ENCODE measurements around the gene PLRG1.
"Not testable (repeated sequence)": the region's sequence is repeated elsewhere in the genome, so short reads cannot be mapped to it uniquely, and the experiment has no call there.

The PLRG1 gene

GRCh38 chr4:154549894-154550790 lies at the start of gene PLRG1:
PLRG1 (minus strand) TSS chr4:154550400; CDS start chr4:154550308, 92 bp downstream.
- peak; percentile 96 for DNase-seq (ENCODE audit: low spot score)
- FAIRE-seq, result peak; percentile 50

- no peak for DNase-seq (ENCODE audit: low spot score)
- no peak for FAIRE-seq
These were observed 47.9 kb upstream of the PLRG1 start for GRCh38 chr4:154597798-154598774.

GRCh38 chr4:154597281-154597680 lies 47.1 kb upstream of the PLRG1 start:
- DNase-seq (ENCODE audit: low spot score); FAIRE-seq: not testable (repeated sequence)

GRCh38 chr4:154595807-154596206 lies 45.6 kb upstream of the PLRG1 start:
- no peak for FAIRE-seq
- DNase-seq (ENCODE audit: low spot score), result no peak

- not testable (repeated sequence) for FAIRE-seq; DNase-seq (ENCODE audit: low spot score)
These were observed 44.1 kb upstream of the PLRG1 start for GRCh38 chr4:154594343-154594742.

GRCh38 chr4:154593868-154594267 lies 43.7 kb upstream of the PLRG1 start:
- FAIRE-seq (no peak), DNase-seq (ENCODE audit: low spot score) (no peak)

GRCh38 chr4:154591890-154592289 lies 41.7 kb upstream of the PLRG1 start:
- DNase-seq (ENCODE audit: low spot score), result no peak
- FAIRE-seq, result no peak

- DNase-seq (ENCODE audit: low spot score) (no peak), FAIRE-seq (no peak)
These were observed 40.3 kb upstream of the PLRG1 start, which contains the start of gene FGA for GRCh38 chr4:154590329-154591006. FGA (minus strand) TSS chr4:154590742; CDS start chr4:154590687, 55 bp downstream.

GRCh38 chr4:154589296-154590197 lies 39.3 kb upstream of the PLRG1 start:
- FAIRE-seq, result no peak
- DNase-seq (ENCODE audit: low spot score), result no peak

- no peak for DNase-seq (ENCODE audit: low spot score)
- no peak for FAIRE-seq
These were observed 38.0 kb upstream of the PLRG1 start for GRCh38 chr4:154588198-154588597.

GRCh38 chr4:154586296-154587033 lies 36.3 kb upstream of the PLRG1 start:
- FAIRE-seq (no peak), DNase-seq (ENCODE audit: low spot score) (no peak)

- no peak for DNase-seq (ENCODE audit: low spot score)
- no peak for FAIRE-seq
These were observed 35.3 kb upstream of the PLRG1 start for GRCh38 chr4:154585369-154586018.

GRCh38 chr4:154584259-154584658 lies 34.1 kb upstream of the PLRG1 start:
- no peak for FAIRE-seq
- no peak for DNase-seq (ENCODE audit: low spot score)

GRCh38 chr4:154583677-154584076 lies 33.5 kb upstream of the PLRG1 start:
- no peak for FAIRE-seq
- DNase-seq (ENCODE audit: low spot score), result no peak

GRCh38 chr4:154583230-154583629 lies 33.0 kb upstream of the PLRG1 start:
- DNase-seq (ENCODE audit: low spot score) (no peak), FAIRE-seq (no peak)

- FAIRE-seq (no peak), DNase-seq (ENCODE audit: low spot score) (no peak)
These were observed 32.5 kb upstream of the PLRG1 start for GRCh38 chr4:154582723-154583122.

GRCh38 chr4:154579927-154580326 lies 29.7 kb upstream of the PLRG1 start:
- FAIRE-seq (no peak), DNase-seq (ENCODE audit: low spot score) (no peak)

GRCh38 chr4:154578919-154579318 lies 28.7 kb upstream of the PLRG1 start:
- DNase-seq (ENCODE audit: low spot score) (no peak), FAIRE-seq (no peak)

GRCh38 chr4:154577324-154577723 lies 27.1 kb upstream of the PLRG1 start:
- DNase-seq (ENCODE audit: low spot score) (no peak), FAIRE-seq (no peak)

Data from urothelium cell line (cell line).